ENCODE data around the gene HIRIP3. TPM values are rescaled to one million over a fixed set of nuclear protein-coding genes. Genes with fewer than 3 reads are reported as not detected.

The HIRIP3 gene
- total RNA-seq, 1 donor, result 4.7 TPM

GRCh38 chr16:29974291-29975133, 20.9 kb downstream of the HIRIP3 start:
- H3K4me3 ChIP-seq (ENCODE audit: low read depth, low read length), result peak overlapping the region; percentile 92
- peak; percentile 8 for DNase-seq (ENCODE audit: low read depth)

GRCh38 chr16:29973384-29974246, 21.8 kb downstream of the HIRIP3 start, which contains the start of gene TAOK2:
TAOK2 (plus strand) TSS chr16:29973868; CDS start chr16:29977773, 3,905 bp downstream.
- H3K4me3 ChIP-seq (ENCODE audit: low read depth, low read length), result peak within 1 kb of the TSS; percentile 92
- peak; percentile 100 for DNase-seq (ENCODE audit: low read depth)
- no peak for TF ChIP-seq CTCF (IDR thresholded peaks at IDR 0.05; ENCODE audit: insufficient read depth, low read depth, low read length)

More at GRCh38 chr16:29974291-29975133, 20.9 kb downstream of the HIRIP3 start:
- TF ChIP-seq CTCF (IDR thresholded peaks at IDR 0.05; ENCODE audit: insufficient read depth, low read depth, low read length), result no peak

- no peak overlapping the region for H3K4me3 ChIP-seq (ENCODE audit: low read depth, low read length)
- TF ChIP-seq CTCF (IDR thresholded peaks at IDR 0.05; ENCODE audit: insufficient read depth, low read depth, low read length), result no peak
- DNase-seq (ENCODE audit: low read depth), result no peak
These were observed 22.4 kb downstream of the HIRIP3 start for GRCh38 chr16:29972992-29973383.

- TF ChIP-seq CTCF (IDR thresholded peaks at IDR 0.05; ENCODE audit: insufficient read depth, low read depth, low read length), result no peak
- H3K4me3 ChIP-seq (ENCODE audit: low read depth, low read length), result no peak overlapping the region
These were observed 22.9 kb downstream of the HIRIP3 start for GRCh38 chr16:29972500-29972899.

GRCh38 chr16:29971304-29971703, 24.1 kb downstream of the HIRIP3 start:
- H3K4me3 ChIP-seq (ENCODE audit: low read depth, low read length), result no peak overlapping the region
- DNase-seq (ENCODE audit: low read depth), result no peak
- TF ChIP-seq CTCF (IDR thresholded peaks at IDR 0.05; ENCODE audit: insufficient read depth, low read depth, low read length), result no peak

More at GRCh38 chr16:29972500-29972899, 22.9 kb downstream of the HIRIP3 start:
- DNase-seq (ENCODE audit: low read depth), result no peak

- H3K4me3 ChIP-seq (ENCODE audit: low read depth, low read length), result no peak overlapping the region
- no peak for DNase-seq (ENCODE audit: low read depth)
- TF ChIP-seq CTCF (IDR thresholded peaks at IDR 0.05; ENCODE audit: insufficient read depth, low read depth, low read length), result no peak
These were observed 27.2 kb downstream of the HIRIP3 start for GRCh38 chr16:29968205-29968604.

All from fibroblast of villous mesenchyme (primary cell).